K562 treated with DMSO at 1 percent for 4 hours (cell line): Measurements from ENCODE around the gene HRH2. TPM values are rescaled to one million over a fixed set of nuclear protein-coding genes. Genes with fewer than 3 reads are reported as not detected.

Source experiments
- total RNA-seq: library from RNA; unstranded; fragments of 300-600 nt; gene quantifications from 2 replicates; pipeline ENCODE4 v1.2.3, GENCODE V29; 2022; ENCODE audit not compliant: insufficient read depth

Gene HRH2, protein sequence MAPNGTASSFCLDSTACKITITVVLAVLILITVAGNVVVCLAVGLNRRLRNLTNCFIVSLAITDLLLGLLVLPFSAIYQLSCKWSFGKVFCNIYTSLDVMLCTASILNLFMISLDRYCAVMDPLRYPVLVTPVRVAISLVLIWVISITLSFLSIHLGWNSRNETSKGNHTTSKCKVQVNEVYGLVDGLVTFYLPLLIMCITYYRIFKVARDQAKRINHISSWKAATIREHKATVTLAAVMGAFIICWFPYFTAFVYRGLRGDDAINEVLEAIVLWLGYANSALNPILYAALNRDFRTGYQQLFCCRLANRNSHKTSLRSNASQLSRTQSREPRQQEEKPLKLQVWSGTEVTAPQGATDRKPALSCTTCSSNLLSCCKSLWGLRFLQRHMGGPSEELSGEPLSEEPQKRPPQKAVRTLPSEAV
- total RNA-seq: not detected in 2 replicates

DNA sequence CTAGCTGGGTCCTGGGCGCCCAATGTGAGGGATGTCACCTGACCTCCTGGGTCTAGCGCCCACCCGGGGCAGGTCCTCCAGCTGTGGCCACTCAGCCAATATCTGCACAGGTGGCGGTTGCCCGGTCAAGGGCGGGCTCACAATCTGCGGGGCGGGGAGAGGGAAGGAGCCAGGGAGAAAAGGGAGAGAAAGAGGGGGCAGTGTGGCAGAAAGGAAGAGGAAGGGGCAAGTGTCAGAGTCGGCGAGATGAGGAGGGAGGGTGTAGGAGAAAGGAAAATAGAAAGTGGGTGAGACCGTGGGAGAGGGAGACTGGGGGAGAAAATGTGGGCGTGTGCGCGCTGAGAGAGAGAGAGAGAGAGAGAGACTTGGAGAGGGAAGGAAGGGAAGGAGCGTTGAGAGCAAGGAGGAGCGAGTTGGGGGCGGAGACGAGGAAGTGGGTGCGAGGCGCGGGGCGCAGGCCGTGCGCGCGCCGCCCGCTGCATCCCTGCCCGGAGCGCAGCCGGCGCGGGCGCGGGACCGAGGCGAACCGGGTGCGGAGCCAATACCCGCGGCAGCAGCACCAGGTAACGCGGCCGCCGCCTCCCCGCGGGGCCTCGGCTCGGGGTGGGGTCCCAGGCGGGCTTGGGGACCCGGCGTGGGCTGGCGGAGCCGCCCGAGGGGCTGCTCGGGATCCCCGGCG, at the start of gene HRH2:
Gene HRH2, plus strand, starts transcription at position 479 of the 679 bp plus-strand sequence. CDS start 25,163 bp downstream, outside the sequence.

Other genes with a start within 250 kb of the HRH2 start
- gene DRD1, start 213.9 kb upstream of the HRH2 start, total RNA-seq: not detected in 2 replicates
- 47.0 and 71.8 TPM in 2 replicates for gene SFXN1, start 179.5 kb upstream of the HRH2 start, total RNA-seq
- not detected in 2 replicates for gene CPLX2, start 213.5 kb downstream of the HRH2 start, total RNA-seq